Progenitor cell of endocrine pancreas (in vitro differentiated cells): ENCODE results near the gene MYOZ1. TPM values are rescaled to one million over a fixed set of nuclear protein-coding genes. Genes with fewer than 3 reads are reported as not detected.

Source experiments
- DNase-seq: peaks from one replicate; pipeline ENCODE4 v3.0.0; 2021; ENCODE audit warnings: low spot score; ENCODE audit not compliant: unreplicated experiment
- H3K27ac Mint-ChIP-seq: 2 replicates; pipeline ENCODE4 v1.8.0; 2021; ENCODE audit warnings: mild to moderate bottlenecking, moderate library complexity, mixed read lengths
- H3K27me3 Mint-ChIP-seq: 2 replicates; pipeline ENCODE4 v1.8.0; 2021; ENCODE audit warnings: mixed read lengths
- H3K36me3 Mint-ChIP-seq: 2 replicates; pipeline ENCODE4 v1.8.0; 2022; ENCODE audit warnings: mixed read lengths; ENCODE audit not compliant: insufficient read depth
- H3K4me1 Mint-ChIP-seq: 2 replicates; pipeline ENCODE4 v1.8.0; 2021; ENCODE audit warnings: low read depth, mixed read lengths
- H3K4me3 Mint-ChIP-seq: 2 replicates; pipeline ENCODE4 v1.8.0; 2021; ENCODE audit warnings: low read depth, mild to moderate bottlenecking, moderate library complexity, mixed read lengths
- H3K9me3 Mint-ChIP-seq: 2 replicates; pipeline ENCODE4 v1.8.0; 2021; ENCODE audit warnings: low read depth, mixed read lengths
- CTCF ChIP-seq: fragments of 200-600 bp; sonication (generic); IDR thresholded peaks from one replicate; pipeline ENCODE4 v1.5.0; 2021; ENCODE audit warnings: antibody characterized with exemption, mild to moderate bottlenecking; ENCODE audit not compliant: unreplicated experiment
- total RNA-seq: library from RNA; stranded (reverse); gene quantifications from 2 replicates; pipeline ENCODE4 v1.2.1, GENCODE V29; 2021

The MYOZ1 gene
- total RNA-seq, 1 donor from 2014 or later = 0.31 TPM

GRCh38 chr10:73649876-73650536 lies 8.7 kb upstream of the MYOZ1 start:
- no peaks in the 10 kb centered on the region for H3K9me3 Mint-ChIP-seq
- H3K27me3 Mint-ChIP-seq = peaks cover 6% of the 10 kb centered on the region
- TF ChIP-seq CTCF = no peak
- no peak for DNase-seq
- peaks cover 6% of the 10 kb centered on the region for H3K4me1 Mint-ChIP-seq
- no peaks in the 10 kb centered on the region for H3K36me3 Mint-ChIP-seq
- H3K27ac Mint-ChIP-seq = no peak overlapping the region
- no peak overlapping the region for H3K4me3 Mint-ChIP-seq

- H3K4me3 Mint-ChIP-seq = peak overlapping the region; percentile 37
- H3K36me3 Mint-ChIP-seq = no peaks in the 10 kb centered on the region
- TF ChIP-seq CTCF = no peak
- H3K9me3 Mint-ChIP-seq = no peaks in the 10 kb centered on the region
- peaks cover 10% of the 10 kb centered on the region for H3K27me3 Mint-ChIP-seq
- H3K27ac Mint-ChIP-seq = peak overlapping the region; percentile 17
- DNase-seq = no peak
- H3K4me1 Mint-ChIP-seq = peaks cover 7% of the 10 kb centered on the region
Measured at GRCh38 chr10:73648975-73649829, 7.9 kb upstream of the MYOZ1 start.

- Mint-ChIP-seq H3K4me3 (peak overlapping the region; percentile 72), H3K36me3 (no peaks in the 10 kb centered on the region), H3K4me1 (peaks cover 9% of the 10 kb centered on the region), H3K27me3 (peaks cover 10% of the 10 kb centered on the region), H3K9me3 (no peaks in the 10 kb centered on the region), H3K27ac (no peak overlapping the region)
- DNase-seq = no peak
- no peak for TF ChIP-seq CTCF
Measured at GRCh38 chr10:73647875-73648651, 6.8 kb upstream of the MYOZ1 start.

GRCh38 chr10:73647211-73647874 lies 6.1 kb upstream of the MYOZ1 start:
- DNase-seq = peak; percentile 23
- peak overlapping the region; percentile 72 for H3K4me3 Mint-ChIP-seq
- no peaks in the 10 kb centered on the region for H3K36me3 Mint-ChIP-seq

More at GRCh38 chr10:73647211-73647874, 6.1 kb upstream of the MYOZ1 start:
- H3K9me3 Mint-ChIP-seq = no peaks in the 10 kb centered on the region
- no peak for TF ChIP-seq CTCF
- H3K27ac Mint-ChIP-seq = no peak overlapping the region
- H3K27me3 Mint-ChIP-seq = peaks cover 10% of the 10 kb centered on the region
- H3K4me1 Mint-ChIP-seq = peaks cover 9% of the 10 kb centered on the region
